HG03521 (cell line): ENCODE results near the gene EXOC3L4.
"Not testable (repeated sequence)": the region's sequence is repeated elsewhere in the genome, so short reads cannot be mapped to it uniquely, and the experiment has no call there.

Experiments used
- ATAC-seq: cut with Tn5 transposase; IDR thresholded peaks from one replicate; pipeline ENCODE4 v1.9.1; 2021; ENCODE audit warnings: mild to moderate bottlenecking, moderate library complexity; ENCODE audit not compliant: unreplicated experiment

EXOC3L4 gene

DNA sequence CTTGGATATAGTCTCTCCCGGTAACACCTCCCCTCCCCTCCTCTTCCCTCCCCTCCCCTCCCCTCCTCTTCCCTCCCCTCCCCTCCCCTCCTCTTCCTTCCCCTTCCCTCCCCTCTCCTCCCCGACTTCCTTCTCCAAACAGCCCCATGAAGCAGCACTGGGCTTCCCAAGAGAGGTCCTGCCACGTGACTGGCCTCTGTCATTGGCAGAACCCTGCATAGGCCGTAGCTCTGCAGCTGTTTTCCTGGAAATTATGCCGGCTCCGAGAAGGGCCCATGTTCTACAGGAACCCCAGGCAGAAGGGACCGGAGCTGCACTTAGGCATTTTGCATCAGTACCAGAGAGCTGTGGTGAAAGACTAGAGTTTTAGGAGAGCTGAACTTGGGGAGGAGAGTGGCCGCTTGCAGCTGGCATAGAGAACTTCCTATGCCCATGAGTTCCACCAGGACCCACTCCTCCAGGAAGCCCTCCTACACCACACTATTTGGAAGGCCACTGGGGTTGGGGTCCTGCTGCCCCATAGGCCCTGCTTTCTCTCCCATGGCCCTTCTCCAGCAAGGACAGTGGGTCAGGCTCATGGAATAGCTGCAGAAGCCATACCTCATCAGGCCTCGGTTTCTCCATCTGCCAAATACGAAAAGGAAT is 23.6 kb downstream of the EXOC3L4 start:
- ATAC-seq: no peak

DNA sequence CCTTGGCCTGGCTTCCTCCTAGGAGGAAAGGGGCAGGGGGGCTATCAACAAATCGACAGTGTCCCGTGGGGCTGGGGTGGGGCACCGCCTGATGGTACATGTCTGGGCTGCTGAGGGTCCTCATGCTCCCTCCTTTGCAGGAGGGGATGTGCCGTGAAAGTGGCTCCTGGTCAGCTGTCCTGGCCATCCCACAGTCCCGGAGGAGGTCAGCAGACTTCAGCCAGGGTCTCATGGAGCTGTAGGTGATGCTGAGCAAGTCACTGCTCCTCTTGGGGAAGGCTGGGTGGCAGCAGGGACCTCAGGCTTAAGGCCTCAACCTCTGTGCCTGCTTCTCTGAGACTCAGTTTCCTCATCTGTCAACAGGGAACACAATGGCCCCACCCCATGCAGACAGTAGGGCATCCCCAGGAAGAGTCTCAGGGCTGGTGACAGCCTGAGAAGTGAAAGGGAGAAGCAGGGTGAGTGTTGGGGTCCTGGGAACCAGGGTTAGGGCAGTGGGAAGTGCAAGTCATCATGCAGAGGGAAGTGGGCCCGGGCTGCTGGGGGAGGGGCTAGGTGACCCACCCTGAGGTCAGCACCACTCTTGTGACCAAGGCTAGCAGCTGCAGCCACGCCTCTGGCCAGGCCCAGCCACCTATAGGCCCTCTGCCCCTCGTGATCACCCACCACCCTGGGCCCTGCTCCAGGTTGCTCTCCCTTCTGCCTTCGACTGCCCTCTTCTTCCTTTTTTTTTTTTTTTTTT is 24.3 kb downstream of the EXOC3L4 start:
- ATAC-seq: no peak

- ATAC-seq: not testable (repeated sequence)
Observed at GRCh38 chr14:103119527-103119926, 25.0 kb downstream of the EXOC3L4 start.

GRCh38 chr14:103121121-103121845 is 26.8 kb downstream of the EXOC3L4 start:
- ATAC-seq: no peak

- ATAC-seq: no peak
Observed at GRCh38 chr14:103121846-103122584, 27.5 kb downstream of the EXOC3L4 start.

DNA sequence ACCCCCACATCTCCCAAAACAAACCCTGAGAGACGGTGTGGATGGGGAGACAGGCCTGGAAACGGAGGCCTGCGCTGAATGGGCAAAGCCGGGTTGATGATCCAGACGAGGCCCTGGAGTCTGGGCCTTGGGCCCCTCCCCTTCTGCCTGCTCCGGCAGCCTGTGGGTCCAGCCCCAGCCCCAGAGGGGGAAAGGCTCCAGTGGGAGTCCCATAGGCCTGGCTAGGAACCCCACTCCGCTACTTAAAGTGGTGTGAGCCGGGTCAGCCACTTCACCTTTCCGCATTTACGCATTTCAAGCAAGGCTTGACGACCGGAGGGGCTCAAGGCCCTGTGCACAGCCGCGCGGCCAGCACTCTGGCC is 28.0 kb downstream of the EXOC3L4 start:
- no peak for ATAC-seq

DNA sequence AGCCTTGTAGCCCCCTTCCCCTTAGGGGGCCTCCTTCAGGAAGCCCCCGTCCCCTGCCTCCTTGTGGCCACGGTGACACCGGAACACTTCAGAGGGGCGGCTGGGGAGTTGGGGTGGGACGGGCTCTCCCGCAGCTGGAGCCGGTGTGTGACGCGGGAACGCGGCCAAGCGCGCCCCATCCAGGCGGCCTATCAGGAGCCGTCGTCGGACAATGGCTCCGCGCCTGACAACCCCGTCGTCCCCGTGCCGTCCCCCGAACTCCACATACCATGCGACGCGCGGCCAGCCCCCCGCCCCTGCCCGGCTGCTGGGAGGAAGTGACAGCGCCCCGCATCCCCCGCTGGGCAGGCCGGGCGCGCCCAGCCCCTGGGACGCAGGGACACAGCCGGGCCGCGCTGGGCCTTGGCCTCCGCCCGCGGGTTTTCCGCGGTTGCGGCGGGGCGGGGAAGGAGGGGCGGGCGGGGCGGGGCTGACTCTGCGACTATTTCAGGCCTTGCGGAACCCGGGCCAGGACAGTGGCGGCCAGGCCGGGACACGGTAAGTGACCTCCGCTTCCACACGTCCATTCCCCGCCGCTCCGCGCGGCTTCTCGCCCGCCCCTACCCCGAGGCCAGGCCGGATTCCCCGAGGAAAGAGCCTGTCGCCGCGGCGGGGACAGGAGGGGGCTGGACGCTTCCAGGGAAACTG is 28.6 kb downstream of the EXOC3L4 start, which contains the start of gene TNFAIP2:
TSS of gene TNFAIP2 (plus strand) at position 515 of the 687 bp plus-strand sequence. CDS start 2,997 bp downstream, outside the sequence.
- ATAC-seq: no peak

- ATAC-seq: no peak
Observed at GRCh38 chr14:103123634-103124500, 29.3 kb downstream of the EXOC3L4 start.

DNA sequence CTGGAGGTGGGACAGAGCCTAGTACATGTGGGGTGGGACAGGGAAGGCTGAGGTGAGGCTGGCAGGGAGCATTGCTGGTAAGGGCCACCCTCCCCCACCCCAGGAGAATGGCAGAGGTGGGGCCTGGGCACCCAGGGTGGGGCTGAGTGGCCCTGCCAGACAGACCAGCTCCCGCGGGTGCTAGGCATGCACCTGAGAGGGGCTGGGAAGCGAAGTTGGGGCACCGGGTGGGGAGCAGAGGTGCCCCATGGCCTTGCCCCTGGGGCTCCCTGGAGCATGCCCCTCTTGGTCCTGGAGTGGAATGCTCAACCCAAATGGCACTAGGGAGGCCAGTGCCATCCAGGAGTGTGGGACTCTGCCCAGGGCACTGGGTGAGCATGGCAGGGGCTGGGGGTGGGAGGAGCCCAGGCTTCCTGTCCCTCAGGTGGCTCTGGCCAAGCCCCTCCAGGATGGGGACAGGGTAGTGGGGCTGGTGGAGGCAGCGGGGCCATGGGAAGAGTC is 30.0 kb downstream of the EXOC3L4 start:
- no peak for ATAC-seq

- no peak for ATAC-seq
Observed at GRCh38 chr14:103125098-103126070, 30.9 kb downstream of the EXOC3L4 start.

GRCh38 chr14:103126088-103126872 is 31.8 kb downstream of the EXOC3L4 start:
- ATAC-seq: no peak

- no peak for ATAC-seq
Observed at GRCh38 chr14:103126873-103127304, 32.4 kb downstream of the EXOC3L4 start.

GRCh38 chr14:103127356-103127755 is 32.8 kb downstream of the EXOC3L4 start:
- ATAC-seq: no peak

DNA sequence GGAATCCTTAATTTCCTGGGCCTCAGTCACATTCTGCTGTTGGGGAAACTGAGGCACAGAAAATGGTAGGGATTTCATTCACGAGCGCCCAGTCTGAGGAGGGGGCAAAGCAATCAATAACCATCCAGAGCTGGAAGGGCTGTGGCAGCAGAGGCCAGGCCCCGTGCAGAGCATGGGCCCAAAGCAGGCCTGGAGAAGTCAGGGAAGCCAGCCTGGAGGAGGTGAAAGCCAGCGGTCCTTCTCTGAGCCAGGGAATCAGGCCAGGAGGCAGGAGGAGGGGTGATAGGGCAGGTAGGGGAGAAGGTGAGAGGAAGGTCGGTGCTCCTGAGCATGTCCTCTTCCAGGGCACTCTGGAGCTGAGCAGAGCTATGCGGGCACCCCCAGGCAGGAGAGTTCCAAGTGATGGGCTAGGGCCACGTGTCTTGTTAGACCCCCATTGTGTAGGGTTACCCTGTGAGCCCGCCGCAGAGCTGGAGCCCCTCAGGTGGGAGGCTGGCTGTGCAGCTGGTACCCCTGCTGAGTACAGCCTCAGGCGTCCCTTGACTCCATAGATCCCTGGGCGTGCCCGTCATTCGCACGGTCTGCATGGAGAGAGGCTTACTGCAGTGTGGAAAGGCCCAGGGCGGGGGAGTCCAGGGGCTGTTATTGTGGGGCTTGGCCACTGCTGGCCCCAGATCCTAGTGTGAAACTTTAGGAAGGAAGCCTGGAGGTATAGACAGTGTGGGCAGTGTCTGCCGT is 33.5 kb downstream of the EXOC3L4 start:
- ATAC-seq: no peak

GRCh38 chr14:103128631-103129300 is 34.2 kb downstream of the EXOC3L4 start:
- ATAC-seq: no peak
